8988T (cell line): ENCODE results near the gene OLIG2.

Source experiments
- DNase-seq: peaks from one replicate; pipeline ENCODE4 v3.0.0; 2011

The OLIG2 gene

DNA sequence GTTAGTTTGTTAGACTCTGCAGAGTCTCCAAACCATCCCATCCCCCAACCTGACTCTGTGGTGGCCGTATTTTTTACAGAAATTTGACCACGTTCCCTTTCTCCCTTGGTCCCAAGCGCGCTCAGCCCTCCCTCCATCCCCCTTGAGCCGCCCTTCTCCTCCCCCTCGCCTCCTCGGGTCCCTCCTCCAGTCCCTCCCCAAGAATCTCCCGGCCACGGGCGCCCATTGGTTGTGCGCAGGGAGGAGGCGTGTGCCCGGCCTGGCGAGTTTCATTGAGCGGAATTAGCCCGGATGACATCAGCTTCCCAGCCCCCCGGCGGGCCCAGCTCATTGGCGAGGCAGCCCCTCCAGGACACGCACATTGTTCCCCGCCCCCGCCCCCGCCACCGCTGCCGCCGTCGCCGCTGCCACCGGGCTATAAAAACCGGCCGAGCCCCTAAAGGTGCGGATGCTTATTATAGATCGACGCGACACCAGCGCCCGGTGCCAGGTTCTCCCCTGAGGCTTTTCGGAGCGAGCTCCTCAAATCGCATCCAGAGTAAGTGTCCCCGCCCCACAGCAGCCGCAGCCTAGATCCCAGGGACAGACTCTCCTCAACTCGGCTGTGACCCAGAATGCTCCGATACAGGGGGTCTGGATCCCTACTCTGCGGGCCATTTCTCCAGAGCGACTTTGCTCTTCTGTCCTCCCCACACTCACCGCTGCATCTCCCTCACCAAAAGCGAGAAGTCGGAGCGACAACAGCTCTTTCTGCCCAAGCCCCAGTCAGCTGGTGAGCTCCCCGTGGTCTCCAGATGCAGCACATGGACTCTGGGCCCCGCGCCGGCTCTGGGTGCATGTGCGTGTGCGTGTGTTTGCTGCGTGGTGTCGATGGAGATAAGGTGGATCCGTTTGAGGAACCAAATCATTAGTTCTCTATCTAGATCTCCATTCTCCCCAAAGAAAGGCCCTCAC, at the start of gene OLIG2:
Gene OLIG2 (plus strand): TSS at position 447 of the 954 bp plus-strand sequence. CDS start 928 bp downstream, outside the sequence.
- DNase-seq: no peak

DNA sequence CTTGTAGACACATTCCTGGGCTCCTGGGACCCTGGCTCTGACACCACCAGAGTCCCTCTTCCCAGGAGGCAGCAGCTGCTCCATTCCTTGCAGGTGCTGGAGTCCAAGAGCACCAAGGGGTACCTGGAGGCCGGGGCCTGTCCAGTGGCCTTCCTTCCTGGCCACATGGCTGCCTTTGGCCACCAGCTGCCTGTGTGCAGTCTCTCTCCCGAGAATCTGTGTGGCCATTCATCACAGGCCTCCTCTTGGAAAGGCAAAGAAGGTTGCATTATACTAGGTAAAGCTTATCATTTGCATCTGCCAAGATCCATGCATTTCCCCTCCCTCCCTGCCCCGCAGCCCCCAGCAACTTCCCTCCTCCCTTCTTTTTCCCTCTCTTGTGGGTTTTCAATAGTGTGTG, 48.9 kb upstream of the OLIG2 start:
- DNase-seq: no peak

DNA sequence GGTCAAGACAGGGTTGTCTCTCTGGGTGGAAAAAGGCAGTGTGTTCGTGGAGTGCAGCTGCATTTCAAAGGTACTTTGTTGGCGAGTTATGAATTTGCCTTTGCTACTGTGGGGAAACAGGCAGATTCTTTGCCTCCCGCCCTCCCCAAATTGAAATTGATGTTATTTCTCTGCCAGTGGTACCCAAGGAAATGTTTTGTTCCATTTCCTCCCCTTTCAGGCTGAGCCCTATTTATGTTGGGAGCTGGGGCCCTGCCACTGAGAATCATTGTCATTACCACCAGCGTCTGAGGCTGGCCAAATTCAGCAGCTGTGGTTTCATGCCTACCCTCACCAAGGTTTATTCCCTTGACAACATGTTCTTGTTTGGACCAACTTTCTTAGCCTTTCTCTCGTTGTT, 48.5 kb upstream of the OLIG2 start:
- DNase-seq: no peak

DNA sequence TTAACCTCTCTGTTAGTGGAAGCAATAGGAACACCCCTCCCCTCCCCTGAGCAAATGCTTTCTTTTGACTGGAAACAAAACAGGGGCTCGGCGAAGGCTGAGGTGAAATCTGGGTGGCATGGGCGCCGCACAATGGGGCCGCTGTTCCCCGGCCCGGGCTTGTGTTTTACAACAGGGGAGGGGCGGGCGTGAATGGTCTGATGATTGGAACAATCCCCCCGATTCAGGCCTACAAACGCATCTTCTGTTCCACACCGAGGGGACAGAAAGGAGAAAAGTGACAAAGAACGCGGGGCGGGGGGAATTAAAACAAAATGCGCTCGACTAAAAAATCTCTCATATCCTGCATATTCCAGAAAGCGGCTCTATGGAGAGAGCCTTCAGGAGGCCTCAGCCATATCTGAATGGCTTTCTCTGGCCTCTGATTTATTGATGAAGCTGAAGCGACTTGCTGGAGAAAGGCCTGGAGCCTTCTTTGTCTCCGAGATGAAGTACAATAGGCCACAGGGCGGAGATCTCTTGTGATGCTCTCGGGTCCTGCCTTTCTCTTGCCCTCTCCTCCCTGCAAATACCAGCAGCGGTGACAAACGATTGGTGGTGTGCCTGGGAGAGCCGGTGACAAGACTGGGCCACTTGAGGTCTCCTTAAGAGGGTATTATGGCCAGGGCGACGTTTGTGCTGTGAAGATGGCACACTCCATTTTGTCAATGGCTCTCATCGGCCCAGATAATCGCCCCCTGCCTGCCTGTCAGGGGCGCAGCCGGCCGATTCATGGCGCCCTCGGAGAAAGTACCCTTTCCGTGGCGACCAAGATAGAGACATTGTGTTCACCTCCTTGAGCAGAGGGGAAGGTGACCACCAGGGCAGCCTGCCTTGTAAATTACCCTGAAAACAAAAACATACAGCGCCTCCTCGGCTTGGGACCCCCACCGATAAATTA, 47.1 kb upstream of the OLIG2 start:
- no peak for DNase-seq

DNA sequence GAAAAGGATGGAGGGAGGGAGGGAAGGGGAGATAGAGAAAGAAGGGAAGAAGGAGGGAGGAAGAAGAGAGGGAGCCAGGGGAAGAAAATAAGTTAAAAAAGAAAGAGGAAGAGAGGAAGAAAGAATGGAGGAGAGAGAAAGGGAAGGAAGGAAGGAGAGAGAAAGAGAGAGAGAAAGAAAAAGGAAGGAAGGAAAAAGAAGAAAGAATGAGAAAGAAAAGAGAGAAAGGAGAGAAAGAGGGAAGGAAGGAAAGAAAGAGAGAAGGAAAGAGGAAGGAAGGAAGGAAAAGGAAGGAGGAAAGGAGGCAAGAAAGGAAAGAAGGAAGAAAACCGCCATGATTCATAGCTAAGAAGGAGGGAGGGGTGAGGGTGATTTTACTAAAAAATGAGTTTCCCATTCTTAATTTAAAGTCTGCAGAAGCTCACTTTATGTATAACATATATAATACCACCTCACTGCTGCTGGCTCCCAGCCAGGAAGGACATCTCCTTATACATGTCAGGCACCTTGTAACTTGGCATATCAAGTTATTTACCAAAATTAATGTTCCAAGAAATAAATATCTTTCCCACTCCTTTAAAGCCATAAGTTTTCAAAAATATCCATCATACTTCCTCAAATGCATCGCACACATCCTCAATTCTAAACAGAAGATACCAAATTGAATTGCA, 46.0 kb upstream of the OLIG2 start:
- no peak for DNase-seq

DNA sequence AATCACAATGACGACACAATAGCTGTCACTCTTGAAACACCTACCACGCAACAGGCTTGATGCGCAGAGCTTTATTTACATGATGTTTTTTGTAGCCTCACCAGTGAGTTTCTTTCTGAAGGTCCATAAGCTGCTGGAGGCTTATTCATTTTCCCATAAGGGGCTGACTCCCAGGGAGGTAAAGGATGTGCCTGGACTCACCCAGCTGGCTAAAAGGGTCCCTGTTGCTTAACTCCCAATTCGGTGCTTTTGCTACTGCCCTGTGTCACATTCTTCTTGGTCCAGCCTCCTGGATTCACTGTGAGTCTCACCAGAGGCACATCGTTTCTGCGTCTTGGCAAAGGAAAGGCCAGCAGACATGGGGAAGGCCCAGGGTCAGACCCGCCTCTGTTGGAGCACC, 44.6 kb upstream of the OLIG2 start:
- DNase-seq: no peak

DNA sequence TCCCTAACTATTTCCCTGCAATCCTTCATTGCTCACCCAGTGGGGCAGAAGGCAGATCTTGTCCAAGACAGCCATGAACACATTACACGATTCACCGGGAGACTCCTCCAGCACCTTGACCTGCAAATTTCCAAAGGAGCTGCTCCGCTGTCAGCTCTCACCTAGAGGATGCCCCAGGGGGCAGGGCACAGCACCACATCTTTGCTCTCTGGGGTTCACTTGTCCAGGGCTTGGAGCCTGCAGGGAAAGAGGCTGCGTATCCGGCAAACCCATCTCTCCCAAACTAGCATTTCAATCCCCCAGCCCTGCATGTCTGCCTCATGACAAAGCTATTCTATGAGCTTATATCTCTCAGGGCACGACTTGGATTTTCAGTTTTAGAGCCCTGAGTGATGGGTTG, 35.1 kb upstream of the OLIG2 start:
- no peak for DNase-seq

DNA sequence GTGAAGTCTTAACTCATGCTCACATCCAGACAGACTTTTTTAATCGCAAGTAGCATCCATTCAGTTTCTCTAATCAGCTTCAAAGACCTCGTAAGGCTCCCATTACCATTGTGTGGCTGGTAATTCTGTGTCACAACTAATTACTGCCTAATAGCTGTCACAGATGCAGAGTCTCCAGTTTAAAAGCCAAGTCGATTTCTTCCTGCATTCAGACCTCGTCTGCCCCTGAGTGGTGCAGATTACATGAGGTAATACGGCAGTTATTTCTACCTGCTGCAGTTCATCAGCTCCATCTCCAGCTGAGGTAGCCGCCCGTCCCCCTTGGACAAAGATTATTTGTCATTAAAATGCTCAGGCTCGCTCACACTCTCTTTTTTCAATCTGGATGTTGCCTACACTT, 34.4 kb upstream of the OLIG2 start:
- no peak for DNase-seq

DNA sequence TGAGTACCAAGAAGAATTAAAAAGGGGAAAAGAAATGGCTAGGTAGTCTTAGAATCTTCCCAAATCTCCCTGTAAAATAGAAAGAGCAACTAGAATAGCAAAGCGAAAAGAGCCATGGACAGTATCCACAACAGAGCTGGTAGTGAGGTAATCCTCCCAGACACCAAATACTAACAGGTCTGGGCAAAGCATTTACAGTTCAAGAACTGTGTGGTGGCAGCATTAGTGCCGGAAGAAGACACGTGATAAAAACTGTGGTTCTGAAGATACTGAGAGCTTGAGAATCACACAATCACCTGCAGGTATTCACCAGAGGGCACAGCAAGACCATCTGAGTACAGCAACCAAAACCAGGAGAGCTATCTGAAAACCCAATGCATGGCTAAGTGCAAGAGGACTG, 31.8 kb upstream of the OLIG2 start:
- DNase-seq: no peak

DNA sequence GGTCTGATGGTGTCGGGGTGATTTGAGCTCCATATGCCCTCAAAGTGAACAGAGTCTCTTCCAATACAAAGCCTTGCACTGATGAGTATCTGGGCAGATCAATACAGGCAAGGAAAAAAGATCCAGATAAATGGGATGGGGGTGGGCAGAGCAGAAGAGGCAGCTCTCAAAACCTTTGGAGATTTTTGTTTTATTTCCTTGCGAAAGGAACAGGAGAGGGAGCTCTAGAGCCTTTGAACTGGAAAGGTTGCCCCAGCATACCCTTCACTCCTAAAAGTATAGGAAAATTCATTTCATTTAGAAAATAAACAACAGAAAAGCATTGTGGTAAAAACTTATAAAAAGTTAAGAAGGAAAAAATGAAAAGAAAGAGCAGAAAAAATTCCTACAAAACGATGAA, 31.4 kb upstream of the OLIG2 start:
- no peak for DNase-seq

DNA sequence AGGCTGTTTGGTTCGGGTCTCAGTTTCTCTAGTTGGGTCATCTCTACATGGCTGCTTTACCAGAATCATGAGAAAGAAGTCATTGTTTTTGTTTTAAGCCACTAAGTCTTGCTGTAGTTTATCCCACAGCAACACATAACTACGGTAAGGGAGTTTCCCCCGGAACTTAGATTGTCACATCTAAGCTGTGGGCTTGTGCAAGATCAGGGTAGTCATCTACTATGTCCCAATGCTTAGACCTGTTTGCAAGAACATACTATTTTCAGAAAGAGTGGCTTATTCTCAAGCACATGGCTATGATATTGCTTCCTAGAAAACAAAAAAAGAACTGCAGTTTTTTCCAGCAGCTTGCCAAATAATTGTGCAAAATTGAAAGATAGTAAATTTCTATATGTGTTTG, 18.0 kb upstream of the OLIG2 start:
- no peak for DNase-seq

DNA sequence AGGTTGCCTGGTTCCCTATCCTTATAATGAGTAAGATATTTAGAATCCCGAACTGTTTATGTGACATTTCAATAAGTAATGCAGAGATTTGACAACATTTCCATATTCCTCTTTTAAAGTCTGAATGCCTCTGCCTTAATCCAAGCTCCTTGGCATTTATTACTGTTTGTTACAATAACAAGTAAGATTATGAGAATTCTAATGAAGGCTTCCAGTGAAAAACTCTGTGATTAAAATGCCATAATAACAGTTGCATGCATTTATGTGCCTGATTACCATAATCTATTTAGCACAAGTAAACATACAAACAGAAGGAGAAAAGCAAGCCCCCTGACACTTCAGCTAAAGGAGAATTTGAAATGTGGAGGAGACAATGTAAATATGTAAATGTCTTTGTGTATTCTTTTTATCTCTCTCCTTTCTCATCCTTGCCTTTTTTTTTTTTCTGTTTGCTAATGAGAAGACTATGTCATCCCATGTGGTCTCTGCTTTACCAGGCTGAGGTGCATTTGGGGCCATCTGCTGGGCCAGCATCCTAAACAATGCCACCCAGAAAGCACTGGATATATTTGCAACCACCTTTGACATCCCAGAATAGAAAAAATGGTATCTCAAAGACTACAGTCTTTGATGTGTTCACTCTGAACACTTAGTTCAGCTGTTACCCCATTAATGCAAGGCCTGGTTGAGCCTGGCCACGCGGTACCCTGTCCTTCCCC, 17.2 kb upstream of the OLIG2 start:
- DNase-seq: no peak

DNA sequence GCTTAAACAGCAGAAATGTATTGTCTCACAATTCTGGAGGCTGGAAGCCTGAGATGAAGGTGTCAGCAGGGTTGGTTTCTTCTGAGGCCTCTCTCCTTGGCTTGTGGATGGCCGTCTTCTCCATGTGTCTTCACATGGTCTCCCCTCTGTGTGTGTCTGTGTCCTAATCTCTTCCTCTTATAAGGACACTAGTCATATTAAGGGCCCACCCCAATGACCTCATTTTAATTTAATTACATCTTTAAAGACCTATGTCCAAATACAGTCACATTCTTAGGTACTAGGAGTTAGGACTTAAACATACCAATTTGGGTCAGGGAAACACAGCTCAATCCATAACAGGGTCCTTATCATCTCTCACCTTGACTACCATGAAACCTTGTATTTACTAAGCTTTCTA, 14.8 kb upstream of the OLIG2 start:
- no peak for DNase-seq

DNA sequence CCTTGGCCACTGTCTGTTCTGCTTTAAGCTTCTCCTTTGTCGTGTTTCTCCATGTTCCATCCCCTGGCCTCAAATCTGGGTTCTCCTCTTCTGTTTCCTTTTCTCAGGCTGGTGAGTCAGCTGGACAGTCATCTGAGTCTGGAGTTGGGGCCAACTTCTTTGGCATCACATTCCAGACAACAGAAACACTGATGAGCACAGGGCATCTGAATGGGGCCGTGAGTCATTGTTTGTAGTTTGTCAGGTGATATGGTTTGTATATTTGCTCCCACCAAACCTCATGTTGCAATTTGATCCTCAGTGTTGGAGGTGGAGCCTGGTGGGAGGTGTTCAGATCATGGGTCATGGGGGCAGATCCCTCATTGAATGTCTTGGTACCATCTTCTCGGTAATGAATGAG, 14.3 kb upstream of the OLIG2 start:
- peak; percentile 39 for DNase-seq

DNA sequence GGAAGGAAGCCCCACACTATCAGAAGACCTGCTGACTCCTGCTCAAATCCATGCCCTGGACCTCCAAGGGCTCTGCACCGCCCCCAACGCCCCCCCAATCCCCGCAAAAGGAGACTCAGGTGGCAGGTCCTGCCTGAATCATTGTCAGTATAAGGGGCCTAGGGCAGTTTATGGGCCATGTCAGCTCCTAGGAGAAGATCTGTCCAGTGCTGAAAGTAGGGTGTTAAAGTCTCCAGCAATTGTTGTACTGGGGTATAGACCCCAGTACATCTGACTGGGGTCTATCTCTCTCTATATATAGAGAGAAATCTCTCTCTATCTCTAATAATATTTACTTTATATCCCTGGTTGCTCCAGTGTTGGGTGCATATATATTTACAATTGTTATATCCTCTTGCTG, 12.1 kb upstream of the OLIG2 start:
- no peak for DNase-seq

DNA sequence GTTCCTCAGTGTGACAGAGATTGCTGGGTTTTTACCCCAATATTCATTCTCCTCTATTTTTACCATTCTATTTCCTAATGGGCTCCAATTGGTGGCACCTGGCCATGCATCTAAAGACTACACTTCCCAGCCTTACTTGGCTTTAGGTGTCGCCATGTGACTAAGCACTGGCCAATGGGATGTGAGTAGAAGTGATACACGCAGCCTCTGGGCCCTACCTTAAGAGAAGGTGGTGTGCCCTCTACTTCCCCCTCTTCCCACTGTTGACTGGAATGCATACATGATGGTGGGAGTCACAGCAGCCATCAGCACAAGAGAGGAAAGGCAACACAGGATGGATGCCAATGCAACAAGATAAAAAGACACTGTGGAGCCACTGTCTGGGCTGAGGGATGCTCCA, 11.4 kb upstream of the OLIG2 start:
- DNase-seq: no peak

DNA sequence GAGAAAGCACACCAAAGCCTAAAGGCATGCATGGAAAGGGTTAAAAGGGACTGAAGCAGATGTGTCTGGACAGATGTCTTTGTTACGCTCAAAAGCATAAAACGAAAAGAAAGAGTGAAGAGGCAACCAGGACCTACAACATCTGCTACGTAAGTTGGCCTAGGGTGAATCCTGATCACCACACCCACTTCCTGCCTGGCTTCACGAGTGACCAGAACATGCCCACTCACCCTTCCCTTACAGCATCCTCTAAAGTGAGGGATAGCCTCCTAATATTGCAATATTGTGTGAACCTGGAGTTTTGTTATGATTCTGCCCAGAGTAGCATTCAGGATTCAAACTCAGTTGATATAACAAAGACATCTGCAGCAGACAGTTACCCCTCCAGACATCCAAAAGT, 10.6 kb upstream of the OLIG2 start:
- no peak for DNase-seq

DNA sequence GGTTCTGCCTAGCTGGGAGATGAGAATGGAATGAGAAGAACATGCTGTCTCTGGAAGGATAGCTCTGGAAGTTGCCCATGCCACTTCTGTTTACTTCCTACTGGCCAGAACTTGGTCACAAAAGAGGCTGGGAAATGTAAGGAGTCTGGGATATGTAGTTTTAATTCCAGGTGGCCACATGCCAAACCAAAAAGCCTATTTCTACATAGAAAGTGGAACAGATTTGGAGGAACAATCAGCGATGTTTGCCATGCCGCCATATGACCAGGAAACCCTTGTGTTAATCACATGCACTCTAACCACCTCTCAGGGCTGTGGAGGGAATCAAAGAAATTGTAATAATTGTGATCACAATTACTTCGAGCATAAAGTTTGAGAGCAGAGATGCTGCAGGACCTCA, 10.0 kb upstream of the OLIG2 start:
- DNase-seq: no peak

DNA sequence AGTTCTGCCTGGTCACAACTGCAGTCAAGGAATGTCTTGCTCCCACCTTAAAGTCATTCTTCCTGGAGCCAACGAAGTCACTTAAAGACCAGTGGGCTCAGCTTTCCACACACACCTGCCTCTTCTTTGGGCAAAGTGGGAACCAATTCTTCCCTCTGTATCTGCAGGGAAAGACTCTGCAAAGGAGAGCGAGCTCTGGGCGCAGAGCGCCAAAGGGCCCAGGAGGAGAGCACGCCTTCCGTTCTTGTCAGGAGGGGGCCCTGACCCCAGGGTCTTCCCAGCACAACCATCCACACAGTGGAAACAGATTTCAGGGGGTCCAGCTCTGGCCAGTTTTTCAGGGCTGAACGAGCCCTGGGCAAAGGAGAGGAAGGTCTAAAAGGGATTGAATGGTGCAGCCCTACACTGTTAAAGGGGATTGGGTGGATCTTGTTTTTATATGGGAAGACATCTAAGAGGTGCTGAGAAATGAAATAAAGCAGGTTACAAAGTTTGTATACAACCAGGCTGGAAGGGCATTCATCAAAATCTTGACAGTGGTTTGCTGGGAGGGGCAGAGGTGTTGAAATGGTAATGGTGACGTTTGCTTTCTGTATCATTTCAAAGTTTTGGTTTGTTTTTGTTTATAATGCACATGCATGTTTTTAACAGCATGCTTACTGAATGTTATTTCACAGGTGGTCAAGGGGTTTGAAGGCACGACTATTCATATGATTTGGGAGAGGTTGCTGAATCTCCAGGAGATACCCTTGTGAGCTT, 6.8 kb upstream of the OLIG2 start:
- no peak for DNase-seq

DNA sequence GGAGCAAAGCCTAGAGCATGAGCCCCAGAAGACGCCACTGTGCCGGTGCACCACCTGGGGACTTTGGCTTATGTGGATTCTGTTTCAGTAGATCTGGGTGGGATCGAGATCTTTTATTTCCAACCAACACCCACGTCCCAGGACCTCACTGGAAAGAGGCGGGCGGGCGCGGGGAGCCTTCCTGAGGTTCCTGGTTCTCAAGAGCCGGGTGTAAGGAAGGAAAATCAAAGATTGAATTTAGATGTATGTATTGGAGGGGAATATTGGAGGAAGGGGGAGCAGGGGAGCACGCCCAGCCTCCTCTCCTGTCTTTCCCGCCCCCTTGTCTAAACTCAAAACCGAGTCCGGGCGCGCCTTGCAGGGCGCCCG, 6.2 kb upstream of the OLIG2 start:
- no peak for DNase-seq

DNA sequence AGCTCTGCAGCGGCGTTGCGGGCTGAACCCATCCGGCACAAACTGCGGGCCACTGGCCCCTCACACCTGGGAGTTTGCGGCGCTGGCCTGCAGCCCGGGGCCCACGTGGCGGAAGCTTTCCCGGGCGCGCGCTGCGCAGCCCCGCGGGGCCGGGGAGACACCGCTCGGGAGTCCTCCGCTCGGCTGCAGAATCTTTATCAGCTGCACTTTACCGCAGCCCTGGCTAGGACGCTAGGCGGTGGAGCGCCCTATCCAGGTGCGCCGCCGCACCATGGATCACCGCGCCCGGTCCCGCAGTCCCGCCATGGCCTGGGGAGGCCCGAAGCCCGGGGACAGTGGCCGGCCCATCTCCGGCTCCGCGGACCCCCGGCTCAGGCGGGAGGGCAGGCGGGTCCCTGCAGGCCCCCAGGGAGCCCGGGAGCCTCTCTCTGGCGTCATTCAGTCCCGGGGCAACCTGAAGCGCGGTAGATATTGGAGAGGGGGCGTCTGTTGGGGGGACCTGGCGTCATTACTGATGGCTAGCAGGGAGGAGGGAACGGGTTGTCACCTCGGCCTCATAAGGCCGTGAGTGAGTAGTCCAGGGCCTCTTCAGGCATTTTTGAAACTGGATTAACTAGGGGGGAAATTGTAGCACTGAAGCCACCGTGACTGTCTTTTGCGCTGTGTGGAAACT, 5.7 kb upstream of the OLIG2 start:
- no peak for DNase-seq
